Measurements from ENCODE around the gene NSL1.

NSL1 gene

GRCh38 chr1:212710566-212710965, 81.0 kb downstream of the NSL1 start:
- no peak overlapping the region for H3K4me3 ChIP-seq (ENCODE audit: low read length)
- no peak for DNase-seq (ENCODE audit: low read depth)
- no peak for TF ChIP-seq CTCF (IDR thresholded peaks at IDR 0.05; ENCODE audit: insufficient read depth, low read depth, low read length, missing control alignments)

GRCh38 chr1:212703991-212704564, 87.5 kb downstream of the NSL1 start:
- no peak for TF ChIP-seq CTCF (IDR thresholded peaks at IDR 0.05; ENCODE audit: insufficient read depth, low read depth, low read length, missing control alignments)
- DNase-seq (ENCODE audit: low read depth): no peak
- H3K4me3 ChIP-seq (ENCODE audit: low read length): no peak overlapping the region

- no peak for TF ChIP-seq CTCF (IDR thresholded peaks at IDR 0.05; ENCODE audit: insufficient read depth, low read depth, low read length, missing control alignments)
- no peak for DNase-seq (ENCODE audit: low read depth)
- H3K4me3 ChIP-seq (ENCODE audit: low read length): no peak overlapping the region
Measured at GRCh38 chr1:212702672-212703071, 88.9 kb downstream of the NSL1 start.

GRCh38 chr1:212701910-212702309, 89.7 kb downstream of the NSL1 start:
- DNase-seq (ENCODE audit: low read depth): no peak
- no peak overlapping the region for H3K4me3 ChIP-seq (ENCODE audit: low read length)
- peak; percentile 5 for TF ChIP-seq CTCF (IDR thresholded peaks at IDR 0.05; ENCODE audit: insufficient read depth, low read depth, low read length, missing control alignments)

- H3K4me3 ChIP-seq (ENCODE audit: low read length): no peak overlapping the region
Measured at GRCh38 chr1:212700892-212701819, 90.4 kb downstream of the NSL1 start.

GRCh38 chr1:212700223-212700891, 91.2 kb downstream of the NSL1 start:
- TF ChIP-seq CTCF (IDR thresholded peaks at IDR 0.05; ENCODE audit: insufficient read depth, low read depth, low read length, missing control alignments): no peak
- H3K4me3 ChIP-seq (ENCODE audit: low read length): peak overlapping the region; percentile 19
- no peak for DNase-seq (ENCODE audit: low read depth)

More at GRCh38 chr1:212700892-212701819, 90.4 kb downstream of the NSL1 start:
- TF ChIP-seq CTCF (IDR thresholded peaks at IDR 0.05; ENCODE audit: insufficient read depth, low read depth, low read length, missing control alignments): no peak
- peak; percentile 14 for DNase-seq (ENCODE audit: low read depth)
